GM23338 (cell line): ENCODE data around the gene DTNBP1. TPM values are rescaled to one million over a fixed set of nuclear protein-coding genes. Genes with fewer than 3 reads are reported as not detected.

Source experiments
- ATAC-seq: fragments of 200-7000 bp; cut with Tn5 transposase; 3 replicates; pipeline ENCODE4 v1.9.1; 2020
- DNase-seq: peaks from one replicate; pipeline ENCODE4 v3.0.0-alpha.2; 2015; ENCODE audit warnings: low spot score
- H2AFZ ChIP-seq: fragments of 200-600 bp; sonication (generic); 2 replicates; pipeline ENCODE4 v1.8.0; 2016; ENCODE audit warnings: antibody characterized with exemption, mild to moderate bottlenecking, moderate library complexity
- H3F3A ChIP-seq: fragments of 200-600 bp; sonication (generic); replicated peaks from 2 replicates; pipeline ENCODE4 v1.8.0; 2017; ENCODE audit warnings: antibody characterized with exemption, mixed run types, low read depth
- H3K27ac ChIP-seq: fragments of 200-600 bp; sonication (generic); 2 replicates; pipeline ENCODE4 v1.6.1; 2016; ENCODE audit warnings: low read depth
- H3K27me3 ChIP-seq: fragments of 200-600 bp; sonication (generic); 2 replicates; pipeline ENCODE4 v1.8.0; 2016; ENCODE audit warnings: mild to moderate bottlenecking, mixed run types, moderate library complexity; ENCODE audit not compliant: insufficient read depth
- H3K36me3 ChIP-seq: fragments of 200-600 bp; sonication (generic); 2 replicates; pipeline ENCODE4 v1.8.0; 2016; ENCODE audit warnings: mild to moderate bottlenecking; ENCODE audit not compliant: insufficient read depth
- H3K4me1 ChIP-seq: fragments of 200-600 bp; sonication (generic); 2 replicates; pipeline ENCODE4 v1.8.0; 2016; ENCODE audit warnings: mild to moderate bottlenecking, moderate library complexity; ENCODE audit not compliant: insufficient read depth
- H3K4me2 ChIP-seq: fragments of 200-600 bp; sonication (generic); 2 replicates; pipeline ENCODE4 v1.7.1; 2017; ENCODE audit warnings: mixed run types
- H3K4me3 ChIP-seq: fragments of 200-600 bp; sonication (generic); 2 replicates; pipeline ENCODE4 v1.6.1; 2016; ENCODE audit warnings: mixed run types
- H3K79me2 ChIP-seq: fragments of 200-600 bp; sonication (generic); replicated peaks from 2 replicates; pipeline ENCODE4 v1.8.0; 2017; ENCODE audit warnings: mild to moderate bottlenecking; ENCODE audit not compliant: insufficient read depth
- H3K9me2 ChIP-seq: fragments of 200-600 bp; sonication (generic); 2 replicates; pipeline ENCODE4 v1.8.0; 2017; ENCODE audit not compliant: insufficient read depth
- H4K20me1 ChIP-seq: fragments of 200-600 bp; sonication (generic); replicated peaks from 2 replicates; pipeline ENCODE4 v1.8.0; 2017; ENCODE audit warnings: mild to moderate bottlenecking; ENCODE audit not compliant: insufficient read depth
- H3K27ac Mint-ChIP-seq: 2 replicates; pipeline ENCODE4 v1.8.0; 2020; ENCODE audit warnings: inconsistent platforms, mild to moderate bottlenecking, moderate library complexity, mixed read lengths
- H3K27me3 Mint-ChIP-seq: 3 replicates; pipeline ENCODE4 v1.8.0; 2022; ENCODE audit warnings: low read depth, mild to moderate bottlenecking, moderate library complexity, mixed read lengths, inconsistent platforms; ENCODE audit not compliant: insufficient read depth, poor library complexity
- H3K36me3 Mint-ChIP-seq: 3 replicates; pipeline ENCODE4 v1.8.0; 2021; ENCODE audit warnings: low read depth, mild to moderate bottlenecking, inconsistent platforms, moderate library complexity, mixed read lengths
- H3K4me1 Mint-ChIP-seq: 3 replicates; pipeline ENCODE4 v1.8.0; 2020; ENCODE audit warnings: mild to moderate bottlenecking, inconsistent platforms, mixed read lengths
- H3K4me3 Mint-ChIP-seq: 3 replicates; pipeline ENCODE4 v1.8.0; 2021; ENCODE audit warnings: moderate library complexity, mild to moderate bottlenecking, inconsistent platforms, mixed read lengths
- H3K9me3 Mint-ChIP-seq: 3 replicates; pipeline ENCODE4 v1.8.0; 2020; ENCODE audit warnings: moderate library complexity, mild to moderate bottlenecking, inconsistent platforms, mixed read lengths
- CREB1 ChIP-seq: fragments of 250-450 bp; sonication (Bioruptor Pico); IDR thresholded peaks from 2 replicates; pipeline ENCODE4 v1.5.0; 2020; ENCODE audit warnings: low read depth, mild to moderate bottlenecking, moderate library complexity
- EZH2 ChIP-seq: fragments of 200-600 bp; sonication (generic); IDR thresholded peaks from one replicate; pipeline ENCODE4 v1.8.0; 2017; ENCODE audit warnings: antibody characterized with exemption, mild to moderate bottlenecking, low read depth; ENCODE audit not compliant: unreplicated experiment
- EZH2phosphoT487 ChIP-seq: fragments of 200-600 bp; sonication (generic); IDR thresholded peaks from one replicate; pipeline ENCODE4 v1.8.1; 2018; ENCODE audit warnings: antibody characterized with exemption; ENCODE audit not compliant: unreplicated experiment
- JUNB ChIP-seq: IDR thresholded peaks from one replicate; pipeline ENCODE4 v1.6.1; 2016; ENCODE audit warnings: antibody characterized with exemption; ENCODE audit not compliant: unreplicated experiment
- NANOG ChIP-seq: IDR thresholded peaks from 2 replicates; pipeline ENCODE4 v1.6.1; 2016; ENCODE audit warnings: antibody characterized with exemption, borderline replicate concordance
- POLR2AphosphoS5 ChIP-seq: IDR thresholded peaks from 2 replicates; pipeline ENCODE4 v1.6.1; 2016; ENCODE audit warnings: antibody characterized with exemption, low read depth
- STAT1 ChIP-seq: IDR thresholded peaks from one replicate; pipeline ENCODE4 v1.6.1; 2016; ENCODE audit warnings: antibody characterized with exemption; ENCODE audit not compliant: unreplicated experiment
- ZNF114 ChIP-seq: fragments of 250-450 bp; sonication (Bioruptor Pico); IDR thresholded peaks from 2 replicates; pipeline ENCODE4 v1.5.0; 2020; ENCODE audit warnings: mild to moderate bottlenecking, moderate library complexity
- ZNF331 ChIP-seq: fragments of 250-450 bp; sonication (Bioruptor Pico); IDR thresholded peaks from 2 replicates; pipeline ENCODE4 v1.5.0; 2020; ENCODE audit warnings: low read depth, mild to moderate bottlenecking, moderate library complexity
- polyA plus RNA-seq: library from polyadenylated mRNA; unstranded; fragments of >200 nt; fragmentation: Nextera tagmentation; extraction: Ambion mirVana; gene quantifications from 2 replicates; pipeline ENCODE4 v1.2.1, GENCODE V29; 2016
- total RNA-seq: library from RNA; depleted of rRNA; stranded (reverse); fragments of >200 nt; shearing (Covaris generic); gene quantifications from 2 replicates; pipeline ENCODE4 v1.2.3, GENCODE V29; 2014
- TF ChIP-seq, protein P1 (sequence below): IDR thresholded peaks from one replicate; pipeline ENCODE4 v1.6.1; 2018; ENCODE audit warnings: antibody characterized with exemption; ENCODE audit not compliant: unreplicated experiment
- TF ChIP-seq, protein P2 (sequence below): fragments of 250-450 bp; sonication (Bioruptor Pico); IDR thresholded peaks from 2 replicates; pipeline ENCODE4 v1.5.0; 2020; ENCODE audit warnings: mild to moderate bottlenecking, moderate library complexity
- TF ChIP-seq, protein P3 (sequence below), 2 experiments: fragments of 200-600 bp in 1 of 2; sonication (generic) in 1 of 2; conservative IDR thresholded peaks; 2 replicates each; pipeline versions ENCODE4 v1.5.1 to v1.6.1; 2016 to 2017; ENCODE audit warnings: antibody characterized with exemption in 2 of 2, low read depth in 2 of 2, mild to moderate bottlenecking in 2 of 2, moderate library complexity in 1 of 2
- TF ChIP-seq, protein P4 (sequence below): IDR thresholded peaks from 2 replicates; pipeline ENCODE4 v1.6.1; 2016; ENCODE audit warnings: antibody characterized with exemption

The DTNBP1 gene
- total and polyA plus RNA-seq, 2 experiments from 2014 or later, result 12.1 to 20.1 TPM

DNA sequence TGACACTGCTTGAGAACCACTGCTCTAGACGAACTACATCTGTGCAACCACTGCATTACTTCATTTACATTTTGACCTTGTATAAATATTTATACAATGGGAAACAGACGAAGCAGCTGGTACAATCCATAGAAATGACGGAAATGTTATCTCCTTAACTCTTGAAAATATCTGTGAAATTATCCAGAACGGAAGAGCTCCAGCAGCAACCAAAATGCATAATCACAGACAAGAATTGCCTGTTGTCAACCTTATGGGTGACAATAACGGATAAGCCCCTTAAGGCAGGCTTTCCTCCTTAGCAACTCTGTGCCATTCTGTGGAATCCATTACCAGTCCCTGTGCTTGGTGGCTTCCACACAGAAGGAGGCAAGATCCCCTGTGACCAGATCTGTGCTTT, 115.4 kb downstream of the DTNBP1 start:
- peaks cover 4% of the 10 kb centered on the region for H3K27me3 Mint-ChIP-seq
- H3K9me3 Mint-ChIP-seq, result peaks cover 12% of the 10 kb centered on the region
- no peaks in the 10 kb centered on the region for H3F3A ChIP-seq
- no peaks in the 10 kb centered on the region for H3K79me2 ChIP-seq
- peaks cover 32% of the 10 kb centered on the region for H3K4me1 Mint-ChIP-seq
- TF ChIP-seq CREB1 (CRISPR knock-in tag) (no peak), STAT1 (no peak), ZNF331 (CRISPR knock-in tag) (no peak), EZH2phosphoT487 (no peak), JUNB (no peak), NANOG (no peak), POLR2AphosphoS5 (no peak), ZNF114 (CRISPR knock-in tag) (no peak), EZH2 (no peak)
- TF ChIP-seq, protein P1, sequence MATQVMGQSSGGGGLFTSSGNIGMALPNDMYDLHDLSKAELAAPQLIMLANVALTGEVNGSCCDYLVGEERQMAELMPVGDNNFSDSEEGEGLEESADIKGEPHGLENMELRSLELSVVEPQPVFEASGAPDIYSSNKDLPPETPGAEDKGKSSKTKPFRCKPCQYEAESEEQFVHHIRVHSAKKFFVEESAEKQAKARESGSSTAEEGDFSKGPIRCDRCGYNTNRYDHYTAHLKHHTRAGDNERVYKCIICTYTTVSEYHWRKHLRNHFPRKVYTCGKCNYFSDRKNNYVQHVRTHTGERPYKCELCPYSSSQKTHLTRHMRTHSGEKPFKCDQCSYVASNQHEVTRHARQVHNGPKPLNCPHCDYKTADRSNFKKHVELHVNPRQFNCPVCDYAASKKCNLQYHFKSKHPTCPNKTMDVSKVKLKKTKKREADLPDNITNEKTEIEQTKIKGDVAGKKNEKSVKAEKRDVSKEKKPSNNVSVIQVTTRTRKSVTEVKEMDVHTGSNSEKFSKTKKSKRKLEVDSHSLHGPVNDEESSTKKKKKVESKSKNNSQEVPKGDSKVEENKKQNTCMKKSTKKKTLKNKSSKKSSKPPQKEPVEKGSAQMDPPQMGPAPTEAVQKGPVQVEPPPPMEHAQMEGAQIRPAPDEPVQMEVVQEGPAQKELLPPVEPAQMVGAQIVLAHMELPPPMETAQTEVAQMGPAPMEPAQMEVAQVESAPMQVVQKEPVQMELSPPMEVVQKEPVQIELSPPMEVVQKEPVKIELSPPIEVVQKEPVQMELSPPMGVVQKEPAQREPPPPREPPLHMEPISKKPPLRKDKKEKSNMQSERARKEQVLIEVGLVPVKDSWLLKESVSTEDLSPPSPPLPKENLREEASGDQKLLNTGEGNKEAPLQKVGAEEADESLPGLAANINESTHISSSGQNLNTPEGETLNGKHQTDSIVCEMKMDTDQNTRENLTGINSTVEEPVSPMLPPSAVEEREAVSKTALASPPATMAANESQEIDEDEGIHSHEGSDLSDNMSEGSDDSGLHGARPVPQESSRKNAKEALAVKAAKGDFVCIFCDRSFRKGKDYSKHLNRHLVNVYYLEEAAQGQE, result no peak
- TF ChIP-seq, protein P2, sequence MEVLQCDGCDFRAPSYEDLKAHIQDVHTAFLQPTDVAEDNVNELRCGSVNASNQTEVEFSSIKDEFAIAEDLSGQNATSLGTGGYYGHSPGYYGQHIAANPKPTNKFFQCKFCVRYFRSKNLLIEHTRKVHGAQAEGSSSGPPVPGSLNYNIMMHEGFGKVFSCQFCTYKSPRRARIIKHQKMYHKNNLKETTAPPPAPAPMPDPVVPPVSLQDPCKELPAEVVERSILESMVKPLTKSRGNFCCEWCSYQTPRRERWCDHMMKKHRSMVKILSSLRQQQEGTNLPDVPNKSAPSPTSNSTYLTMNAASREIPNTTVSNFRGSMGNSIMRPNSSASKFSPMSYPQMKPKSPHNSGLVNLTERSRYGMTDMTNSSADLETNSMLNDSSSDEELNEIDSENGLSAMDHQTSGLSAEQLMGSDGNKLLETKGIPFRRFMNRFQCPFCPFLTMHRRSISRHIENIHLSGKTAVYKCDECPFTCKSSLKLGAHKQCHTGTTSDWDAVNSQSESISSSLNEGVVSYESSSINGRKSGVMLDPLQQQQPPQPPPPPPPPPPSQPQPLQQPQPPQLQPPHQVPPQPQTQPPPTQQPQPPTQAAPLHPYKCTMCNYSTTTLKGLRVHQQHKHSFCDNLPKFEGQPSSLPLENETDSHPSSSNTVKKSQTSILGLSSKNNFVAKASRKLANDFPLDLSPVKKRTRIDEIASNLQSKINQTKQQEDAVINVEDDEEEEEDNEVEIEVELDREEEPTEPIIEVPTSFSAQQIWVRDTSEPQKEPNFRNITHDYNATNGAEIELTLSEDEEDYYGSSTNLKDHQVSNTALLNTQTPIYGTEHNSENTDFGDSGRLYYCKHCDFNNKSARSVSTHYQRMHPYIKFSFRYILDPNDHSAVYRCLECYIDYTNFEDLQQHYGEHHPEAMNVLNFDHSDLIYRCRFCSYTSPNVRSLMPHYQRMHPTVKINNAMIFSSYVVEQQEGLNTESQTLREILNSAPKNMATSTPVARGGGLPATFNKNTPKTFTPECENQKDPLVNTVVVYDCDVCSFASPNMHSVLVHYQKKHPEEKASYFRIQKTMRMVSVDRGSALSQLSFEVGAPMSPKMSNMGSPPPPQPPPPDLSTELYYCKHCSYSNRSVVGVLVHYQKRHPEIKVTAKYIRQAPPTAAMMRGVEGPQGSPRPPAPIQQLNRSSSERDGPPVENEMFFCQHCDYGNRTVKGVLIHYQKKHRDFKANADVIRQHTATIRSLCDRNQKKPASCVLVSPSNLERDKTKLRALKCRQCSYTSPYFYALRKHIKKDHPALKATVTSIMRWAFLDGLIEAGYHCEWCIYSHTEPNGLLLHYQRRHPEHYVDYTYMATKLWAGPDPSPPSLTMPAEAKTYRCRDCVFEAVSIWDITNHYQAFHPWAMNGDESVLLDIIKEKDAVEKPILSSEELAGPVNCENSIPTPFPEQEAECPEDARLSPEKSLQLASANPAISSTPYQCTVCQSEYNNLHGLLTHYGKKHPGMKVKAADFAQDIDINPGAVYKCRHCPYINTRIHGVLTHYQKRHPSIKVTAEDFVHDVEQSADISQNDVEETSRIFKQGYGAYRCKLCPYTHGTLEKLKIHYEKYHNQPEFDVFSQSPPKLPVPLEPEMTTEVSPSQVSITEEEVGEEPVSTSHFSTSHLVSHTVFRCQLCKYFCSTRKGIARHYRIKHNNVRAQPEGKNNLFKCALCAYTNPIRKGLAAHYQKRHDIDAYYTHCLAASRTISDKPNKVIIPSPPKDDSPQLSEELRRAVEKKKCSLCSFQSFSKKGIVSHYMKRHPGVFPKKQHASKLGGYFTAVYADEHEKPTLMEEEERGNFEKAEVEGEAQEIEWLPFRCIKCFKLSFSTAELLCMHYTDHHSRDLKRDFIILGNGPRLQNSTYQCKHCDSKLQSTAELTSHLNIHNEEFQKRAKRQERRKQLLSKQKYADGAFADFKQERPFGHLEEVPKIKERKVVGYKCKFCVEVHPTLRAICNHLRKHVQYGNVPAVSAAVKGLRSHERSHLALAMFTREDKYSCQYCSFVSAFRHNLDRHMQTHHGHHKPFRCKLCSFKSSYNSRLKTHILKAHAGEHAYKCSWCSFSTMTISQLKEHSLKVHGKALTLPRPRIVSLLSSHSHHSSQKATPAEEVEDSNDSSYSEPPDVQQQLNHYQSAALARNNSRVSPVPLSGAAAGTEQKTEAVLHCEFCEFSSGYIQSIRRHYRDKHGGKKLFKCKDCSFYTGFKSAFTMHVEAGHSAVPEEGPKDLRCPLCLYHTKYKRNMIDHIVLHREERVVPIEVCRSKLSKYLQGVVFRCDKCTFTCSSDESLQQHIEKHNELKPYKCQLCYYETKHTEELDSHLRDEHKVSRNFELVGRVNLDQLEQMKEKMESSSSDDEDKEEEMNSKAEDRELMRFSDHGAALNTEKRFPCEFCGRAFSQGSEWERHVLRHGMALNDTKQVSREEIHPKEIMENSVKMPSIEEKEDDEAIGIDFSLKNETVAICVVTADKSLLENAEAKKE (CRISPR knock-in tag), result no peak
- TF ChIP-seq, protein P3, sequence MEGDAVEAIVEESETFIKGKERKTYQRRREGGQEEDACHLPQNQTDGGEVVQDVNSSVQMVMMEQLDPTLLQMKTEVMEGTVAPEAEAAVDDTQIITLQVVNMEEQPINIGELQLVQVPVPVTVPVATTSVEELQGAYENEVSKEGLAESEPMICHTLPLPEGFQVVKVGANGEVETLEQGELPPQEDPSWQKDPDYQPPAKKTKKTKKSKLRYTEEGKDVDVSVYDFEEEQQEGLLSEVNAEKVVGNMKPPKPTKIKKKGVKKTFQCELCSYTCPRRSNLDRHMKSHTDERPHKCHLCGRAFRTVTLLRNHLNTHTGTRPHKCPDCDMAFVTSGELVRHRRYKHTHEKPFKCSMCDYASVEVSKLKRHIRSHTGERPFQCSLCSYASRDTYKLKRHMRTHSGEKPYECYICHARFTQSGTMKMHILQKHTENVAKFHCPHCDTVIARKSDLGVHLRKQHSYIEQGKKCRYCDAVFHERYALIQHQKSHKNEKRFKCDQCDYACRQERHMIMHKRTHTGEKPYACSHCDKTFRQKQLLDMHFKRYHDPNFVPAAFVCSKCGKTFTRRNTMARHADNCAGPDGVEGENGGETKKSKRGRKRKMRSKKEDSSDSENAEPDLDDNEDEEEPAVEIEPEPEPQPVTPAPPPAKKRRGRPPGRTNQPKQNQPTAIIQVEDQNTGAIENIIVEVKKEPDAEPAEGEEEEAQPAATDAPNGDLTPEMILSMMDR (conservative IDR thresholded peaks at IDR 0.05; ENCODE audit: low read depth in 2 of 2), result no peak
- TF ChIP-seq, protein P4, sequence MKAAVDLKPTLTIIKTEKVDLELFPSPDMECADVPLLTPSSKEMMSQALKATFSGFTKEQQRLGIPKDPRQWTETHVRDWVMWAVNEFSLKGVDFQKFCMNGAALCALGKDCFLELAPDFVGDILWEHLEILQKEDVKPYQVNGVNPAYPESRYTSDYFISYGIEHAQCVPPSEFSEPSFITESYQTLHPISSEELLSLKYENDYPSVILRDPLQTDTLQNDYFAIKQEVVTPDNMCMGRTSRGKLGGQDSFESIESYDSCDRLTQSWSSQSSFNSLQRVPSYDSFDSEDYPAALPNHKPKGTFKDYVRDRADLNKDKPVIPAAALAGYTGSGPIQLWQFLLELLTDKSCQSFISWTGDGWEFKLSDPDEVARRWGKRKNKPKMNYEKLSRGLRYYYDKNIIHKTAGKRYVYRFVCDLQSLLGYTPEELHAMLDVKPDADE, result no peak
- no peaks in the 10 kb centered on the region for H3K27me3 ChIP-seq
- H2AFZ ChIP-seq, result no peak overlapping the region
- no peaks in the 10 kb centered on the region for H3K36me3 ChIP-seq
- H4K20me1 ChIP-seq, result no peaks in the 10 kb centered on the region
- no peak for DNase-seq
- H3K9me2 ChIP-seq, result no peaks in the 10 kb centered on the region; the same call in 1 of the 2 replicates
- H3K4me3 ChIP-seq, result no peak overlapping the region
- H3K36me3 Mint-ChIP-seq, result peaks cover 15% of the 10 kb centered on the region
- peaks cover 27% of the 10 kb centered on the region for H3K4me1 ChIP-seq
- H3K4me2 ChIP-seq, result no peak overlapping the region
- no peak overlapping the region for H3K27ac ChIP-seq
- ATAC-seq, result no peak
- no peak overlapping the region for H3K27ac Mint-ChIP-seq
- no peak overlapping the region for H3K4me3 Mint-ChIP-seq
